IPS-18c (cell line): ENCODE measurements around the gene METAP2.
"Not testable (repeated sequence)": the region's sequence is repeated elsewhere in the genome, so short reads cannot be mapped to it uniquely, and the experiment has no call there.

ENCODE experiments used
- H3K4me3 ChIP-seq: 2 replicates; pipeline ENCODE4 v1.7.0; 2013; ENCODE audit warnings: low read depth, mild to moderate bottlenecking, low read length, moderate library complexity; ENCODE audit not compliant: insufficient read depth
- H3K9me3 ChIP-seq: one replicate; pipeline ENCODE4 v1.6.1; 2013; ENCODE audit warnings: mild to moderate bottlenecking, low read length, moderate library complexity; ENCODE audit not compliant: control insufficient read depth, insufficient read depth

Gene METAP2

DNA sequence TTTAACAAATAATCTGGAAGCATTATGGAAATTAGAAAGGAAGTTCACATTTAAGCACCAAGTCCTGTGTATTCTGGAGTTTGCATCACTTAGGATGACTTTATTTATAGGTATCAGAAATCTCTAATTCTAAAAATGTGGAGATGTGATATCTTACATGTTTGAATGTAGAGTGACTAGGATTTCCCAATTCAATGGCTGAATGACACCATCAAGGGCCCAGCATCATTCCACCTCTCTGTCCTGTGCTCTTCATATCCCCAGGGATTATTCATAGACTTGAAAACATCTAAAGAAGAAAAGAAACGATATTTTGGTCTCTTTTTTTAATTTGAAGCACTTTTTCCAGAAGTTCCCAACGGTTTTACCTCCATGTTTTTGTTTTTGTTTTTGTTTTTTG lies 15.2 kb upstream of the METAP2 start:
- H3K4me3 ChIP-seq = no peak overlapping the region
- H3K9me3 ChIP-seq = peaks cover 2% of the 10 kb centered on the region

DNA sequence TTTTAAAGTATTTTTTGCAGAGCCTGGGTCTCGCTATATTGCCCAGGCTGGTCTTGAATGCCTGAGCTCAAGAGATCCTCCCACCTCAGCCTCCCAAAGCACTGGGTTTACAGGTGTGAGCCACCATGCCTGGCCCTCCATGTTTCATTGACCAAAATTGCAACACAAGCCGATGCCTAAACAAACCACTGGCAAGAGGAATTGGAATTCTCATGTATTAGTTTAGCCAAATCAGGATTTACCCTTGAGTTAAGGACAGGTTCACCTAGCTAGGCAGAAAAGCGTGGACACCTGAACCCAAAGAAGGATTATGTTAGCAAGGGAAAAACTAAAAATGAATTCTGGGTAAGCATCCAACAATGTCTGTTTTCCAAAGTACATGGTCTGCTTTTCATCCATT lies 14.6 kb upstream of the METAP2 start:
- peaks cover 2% of the 10 kb centered on the region for H3K9me3 ChIP-seq
- H3K4me3 ChIP-seq = no peak overlapping the region

DNA sequence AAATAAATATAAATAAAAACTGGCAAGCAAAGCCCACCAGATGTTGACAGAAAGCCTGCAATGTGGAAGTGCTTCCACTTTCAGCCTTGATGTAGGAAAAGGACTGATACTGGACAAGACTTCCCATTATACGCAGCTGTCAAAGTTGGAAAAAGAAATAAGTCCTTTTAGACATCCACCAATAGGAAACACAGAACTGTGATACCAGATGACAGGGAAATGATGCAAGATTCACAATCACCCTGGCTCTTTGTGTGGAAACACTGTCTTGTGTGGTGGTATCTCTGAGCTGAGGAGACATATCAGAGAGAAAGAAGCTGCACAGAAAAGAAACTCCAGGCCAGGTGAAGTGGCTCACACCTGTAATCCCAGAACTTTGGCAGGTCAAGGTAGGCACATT lies 13.8 kb upstream of the METAP2 start:
- peaks cover 2% of the 10 kb centered on the region for H3K9me3 ChIP-seq
- no peak overlapping the region for H3K4me3 ChIP-seq

DNA sequence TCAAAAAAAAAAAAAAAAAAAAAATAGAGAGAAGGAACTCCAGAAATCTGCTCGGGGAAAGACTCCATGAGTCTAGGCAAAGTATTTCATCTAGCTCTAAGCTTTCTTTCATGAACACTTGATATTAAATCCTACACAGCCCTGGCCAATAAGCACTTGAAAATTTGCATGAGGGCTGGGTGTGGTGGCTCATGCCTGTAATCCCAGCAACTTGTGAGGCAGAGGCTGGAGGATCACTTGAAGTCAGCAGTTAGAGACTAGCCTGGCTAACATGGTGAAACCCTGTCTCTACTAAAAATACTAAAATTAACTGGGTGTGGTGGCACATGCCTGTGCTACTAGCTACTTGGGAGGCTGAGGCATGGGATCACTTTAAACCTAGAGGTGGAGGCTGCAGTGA lies 13.1 kb upstream of the METAP2 start:
- H3K4me3 ChIP-seq = no peak overlapping the region
- H3K9me3 ChIP-seq = peaks cover 2% of the 10 kb centered on the region

DNA sequence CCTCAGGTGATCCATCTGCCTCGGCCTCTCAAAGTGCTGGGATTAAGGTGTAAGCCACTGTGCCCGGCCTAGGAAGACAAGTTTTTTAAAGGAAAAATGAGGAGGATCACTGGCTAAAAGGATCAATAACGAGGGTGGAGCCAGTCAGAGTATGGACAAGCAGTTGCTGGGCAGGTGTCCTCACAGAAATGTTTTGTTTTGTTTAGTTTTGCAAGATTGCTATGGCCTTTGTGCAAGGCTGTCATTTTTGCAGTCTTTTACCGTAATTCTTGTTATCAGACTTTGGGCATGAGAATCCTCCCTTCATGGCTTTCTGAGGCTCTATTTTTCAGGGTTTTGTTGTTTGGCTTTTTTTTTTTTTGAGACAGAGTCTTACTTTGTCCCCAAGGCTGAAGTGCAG lies 11.9 kb upstream of the METAP2 start:
- Histone ChIP-seq H3K9me3 (peaks cover 2% of the 10 kb centered on the region), H3K4me3 (no peak overlapping the region)

DNA sequence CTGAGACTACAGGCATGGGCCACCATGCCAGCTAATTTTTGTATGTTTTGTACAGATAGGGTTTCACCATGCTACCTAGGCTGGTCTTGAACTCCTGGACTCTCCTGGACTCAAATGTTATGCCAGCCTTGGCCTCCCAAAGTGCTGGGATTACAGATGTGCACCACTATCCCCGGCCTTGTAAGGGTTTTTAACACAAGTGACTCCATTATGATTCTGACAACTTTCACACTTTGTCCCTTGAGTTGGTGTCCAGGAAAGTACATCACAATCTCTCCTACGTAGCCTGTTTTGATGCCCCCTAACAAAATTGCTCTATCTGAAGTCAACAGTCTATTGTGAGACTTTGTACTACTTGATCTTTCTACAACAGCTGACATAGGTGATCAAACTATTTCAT lies 11.4 kb upstream of the METAP2 start:
- no peak overlapping the region for H3K4me3 ChIP-seq
- H3K9me3 ChIP-seq = peaks cover 2% of the 10 kb centered on the region

DNA sequence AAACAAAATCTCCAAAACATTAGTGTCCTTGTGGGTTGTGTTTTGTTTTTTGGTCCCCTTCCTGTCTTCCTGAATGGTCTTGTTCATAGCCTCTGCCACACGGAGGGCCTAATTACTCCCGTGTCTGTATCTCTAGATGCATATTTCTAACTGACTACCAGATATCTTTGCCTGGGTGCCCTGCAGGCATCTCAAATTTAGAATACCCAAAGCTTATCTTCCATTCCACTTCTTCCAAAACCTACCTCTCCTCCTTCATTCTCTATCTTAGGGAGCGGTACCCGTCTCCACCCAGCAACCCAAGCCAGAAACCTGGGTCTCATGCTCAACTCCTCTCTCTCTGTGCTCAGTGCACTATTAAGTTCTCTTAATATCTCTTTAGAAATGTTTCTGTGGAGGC lies 10.9 kb upstream of the METAP2 start:
- no peak overlapping the region for H3K4me3 ChIP-seq
- H3K9me3 ChIP-seq = peaks cover under 1% of the 10 kb centered on the region

DNA sequence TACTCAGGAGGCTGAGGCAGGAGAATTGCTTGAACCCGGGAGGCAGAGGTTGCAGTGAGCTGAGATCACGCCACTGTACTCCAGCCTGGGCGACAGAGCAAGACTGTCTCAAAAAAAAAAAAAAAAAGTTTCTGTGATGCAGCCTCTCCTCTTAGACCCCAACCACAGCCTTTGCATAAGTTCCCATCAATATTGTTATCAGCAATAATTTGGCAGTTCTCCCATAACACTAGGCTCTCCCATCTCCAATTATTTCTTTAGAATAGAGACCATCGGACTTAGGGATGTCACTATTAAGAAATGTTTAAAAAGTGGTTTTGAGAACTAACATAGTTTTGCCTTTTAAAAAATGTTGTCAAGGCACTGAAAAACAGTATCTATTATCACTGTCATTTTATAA lies 10.2 kb upstream of the METAP2 start:
- not testable (repeated sequence) for H3K4me3 ChIP-seq, H3K9me3 ChIP-seq

DNA sequence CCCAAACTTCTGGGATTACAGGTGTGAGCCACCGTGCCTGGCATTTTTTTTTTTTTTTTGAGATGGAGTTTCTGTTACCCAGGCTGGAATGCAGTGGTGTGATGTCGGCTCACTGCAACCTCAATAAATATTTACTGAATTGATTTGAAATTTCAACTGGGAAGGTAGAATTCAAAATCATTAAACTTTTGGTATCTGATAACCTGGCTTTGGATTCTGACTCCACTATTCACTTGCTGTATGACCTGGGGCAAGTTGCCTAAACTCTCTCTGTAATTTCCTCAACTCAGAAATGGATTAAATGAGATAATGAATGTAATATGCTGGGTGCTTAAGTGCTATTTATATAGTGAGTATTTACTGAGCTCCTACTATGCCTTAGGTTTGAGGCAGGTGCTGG lies 8.7 kb upstream of the METAP2 start:
- no peaks in the 10 kb centered on the region for H3K9me3 ChIP-seq
- no peak overlapping the region for H3K4me3 ChIP-seq

DNA sequence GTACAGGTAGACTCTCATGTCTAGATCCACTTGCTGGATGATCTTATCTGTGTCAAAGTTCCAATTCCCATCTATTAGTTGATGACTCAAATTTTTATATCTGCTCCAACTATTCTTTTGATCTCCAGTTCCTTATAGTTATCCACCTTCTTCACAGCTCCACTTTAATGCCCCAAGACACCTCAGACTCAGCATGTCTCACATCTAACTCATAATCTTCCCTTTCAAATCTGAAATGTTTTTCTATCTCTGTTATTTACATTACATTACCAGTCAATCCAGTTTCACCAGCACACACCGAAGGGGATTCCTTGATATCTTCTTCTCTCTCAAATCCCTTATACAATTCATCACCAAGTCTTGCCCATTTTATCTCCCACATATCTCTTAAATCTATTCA lies 3.7 kb upstream of the METAP2 start:
- H3K4me3 ChIP-seq = no peak overlapping the region

DNA sequence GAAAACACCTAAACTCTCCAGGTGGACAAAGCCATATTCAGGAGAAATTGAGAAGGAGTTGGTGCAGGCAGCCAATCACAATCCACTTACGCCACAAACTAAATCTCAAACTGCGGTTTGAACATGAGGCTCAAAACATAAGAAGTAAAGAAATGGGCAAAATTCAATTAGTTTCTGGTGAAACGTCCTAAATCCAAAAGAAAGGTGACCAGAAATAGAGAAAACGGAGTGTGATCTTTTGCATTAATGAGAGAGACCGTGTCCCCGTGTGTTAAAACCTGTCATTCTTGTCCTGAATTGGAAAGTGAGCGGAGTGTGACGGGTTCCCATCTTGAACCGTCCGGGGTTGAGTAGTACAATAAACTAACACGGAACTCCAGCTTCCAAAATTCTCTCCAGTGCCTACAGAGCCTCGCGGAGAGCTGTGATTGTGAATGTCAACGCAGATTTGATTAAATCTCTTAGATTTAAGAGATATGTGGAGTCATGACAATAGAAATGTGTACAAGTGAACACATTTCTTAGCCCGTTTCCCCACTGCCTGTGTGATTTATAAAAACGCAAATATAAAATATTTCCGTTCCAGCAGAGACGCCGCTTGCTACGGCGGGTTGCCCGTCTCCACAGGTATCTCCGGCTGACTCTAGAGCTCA lies 595 bp upstream of the METAP2 start:
- Histone ChIP-seq H3K9me3 (no peaks in the 10 kb centered on the region), H3K4me3 (peak overlapping the region; percentile 88)

More for the DNA sequence above, 3.7 kb upstream of the METAP2 start:
- no peaks in the 10 kb centered on the region for H3K9me3 ChIP-seq

DNA sequence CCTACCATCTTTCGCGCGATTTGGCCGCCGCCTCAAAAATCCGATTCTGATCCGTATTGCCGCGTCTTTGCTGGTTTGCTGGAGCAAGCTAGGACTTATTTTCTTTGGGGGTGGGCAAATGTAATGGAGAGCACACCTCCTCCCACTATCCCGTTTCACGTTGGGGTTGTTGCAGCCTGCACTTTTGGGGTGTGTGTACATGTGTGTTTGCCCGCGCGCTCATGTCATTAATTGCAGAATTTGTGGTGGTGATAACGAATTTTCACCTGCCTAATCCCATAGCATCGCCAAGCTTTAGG lies 657 bp downstream of the METAP2 start:
- H3K4me3 ChIP-seq = peak overlapping the region; percentile 88
- no peaks in the 10 kb centered on the region for H3K9me3 ChIP-seq

DNA sequence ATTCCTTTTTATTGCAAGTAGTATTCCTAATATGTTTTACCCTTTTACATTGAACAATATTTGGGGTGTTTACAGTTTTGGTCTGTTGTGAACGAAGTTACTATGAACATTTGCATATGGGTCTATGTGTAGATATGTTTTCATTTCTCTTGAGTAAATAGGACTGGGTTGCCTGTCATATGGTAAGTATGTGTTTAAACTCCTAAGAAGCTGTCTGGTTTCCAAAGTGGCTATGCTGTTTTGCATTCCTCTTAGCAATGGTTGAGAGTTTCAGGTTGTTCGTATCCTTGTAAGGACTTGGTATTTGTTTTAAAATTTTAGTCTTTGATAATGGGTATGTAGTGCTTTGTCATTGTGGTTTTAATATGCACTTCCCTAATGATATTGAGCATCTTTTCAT lies 6.3 kb downstream of the METAP2 start:
- H3K9me3 ChIP-seq = no peaks in the 10 kb centered on the region
- H3K4me3 ChIP-seq = no peak overlapping the region

DNA sequence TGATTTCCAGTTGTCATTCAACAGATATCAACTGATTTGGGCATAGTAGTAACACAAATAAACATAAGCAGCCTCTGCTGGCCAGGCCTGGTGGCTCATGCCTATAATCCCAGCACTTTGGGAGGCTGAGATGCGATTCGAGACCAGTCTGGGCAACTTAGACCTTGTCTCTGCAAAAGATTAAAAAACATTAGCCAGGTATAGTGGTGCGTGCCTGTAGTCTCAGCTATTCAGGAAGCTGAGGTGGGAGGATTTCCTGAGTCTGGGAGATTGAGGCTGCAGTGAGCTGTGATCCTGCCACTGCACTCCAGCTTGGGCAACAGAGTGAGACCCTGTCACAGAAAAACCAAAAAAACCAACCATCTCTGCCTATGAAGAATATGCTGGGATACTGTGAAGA lies 7.1 kb downstream of the METAP2 start:
- Histone ChIP-seq H3K4me3 (no peak overlapping the region), H3K9me3 (no peaks in the 10 kb centered on the region)

DNA sequence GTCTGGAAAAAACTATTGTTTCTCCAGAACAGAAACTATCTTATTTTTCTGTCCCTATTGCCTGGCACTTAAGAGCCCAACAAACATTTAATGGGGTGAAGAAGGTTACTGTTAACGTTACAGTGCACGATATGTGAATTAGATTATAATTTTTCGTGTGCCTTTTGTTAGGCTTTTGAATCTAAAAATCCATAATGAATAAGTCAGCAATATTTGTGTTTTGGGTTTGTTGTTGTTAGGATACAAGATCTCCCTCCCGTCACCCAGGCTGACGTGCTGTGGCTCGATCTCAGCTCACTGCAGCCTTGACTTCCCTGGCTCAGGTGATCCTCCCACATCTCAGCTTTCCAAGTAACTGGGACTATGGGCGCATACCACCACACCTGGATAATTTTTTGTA lies 7.9 kb downstream of the METAP2 start:
- Histone ChIP-seq H3K4me3 (no peak overlapping the region), H3K9me3 (no peaks in the 10 kb centered on the region)

DNA sequence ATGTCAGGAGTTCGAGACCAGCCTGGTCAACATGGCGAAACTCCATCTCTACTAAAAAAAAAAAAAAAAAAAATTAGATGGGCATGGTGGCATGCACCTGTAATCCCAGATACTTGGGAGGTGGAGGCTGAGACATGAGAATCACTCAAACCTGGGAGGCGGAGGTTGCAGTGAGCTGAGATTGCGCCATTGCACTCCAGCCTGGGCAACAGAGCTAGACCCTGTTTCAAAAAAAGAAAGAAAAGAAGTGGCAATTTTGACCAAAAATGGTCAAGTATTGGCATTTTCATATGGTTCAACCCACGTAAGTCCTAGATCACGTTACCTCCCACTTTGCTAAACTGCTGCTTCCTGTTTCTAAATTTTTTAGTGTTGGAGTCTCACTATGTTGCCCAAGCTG lies 8.6 kb downstream of the METAP2 start:
- not testable (repeated sequence) for H3K9me3 ChIP-seq, H3K4me3 ChIP-seq

DNA sequence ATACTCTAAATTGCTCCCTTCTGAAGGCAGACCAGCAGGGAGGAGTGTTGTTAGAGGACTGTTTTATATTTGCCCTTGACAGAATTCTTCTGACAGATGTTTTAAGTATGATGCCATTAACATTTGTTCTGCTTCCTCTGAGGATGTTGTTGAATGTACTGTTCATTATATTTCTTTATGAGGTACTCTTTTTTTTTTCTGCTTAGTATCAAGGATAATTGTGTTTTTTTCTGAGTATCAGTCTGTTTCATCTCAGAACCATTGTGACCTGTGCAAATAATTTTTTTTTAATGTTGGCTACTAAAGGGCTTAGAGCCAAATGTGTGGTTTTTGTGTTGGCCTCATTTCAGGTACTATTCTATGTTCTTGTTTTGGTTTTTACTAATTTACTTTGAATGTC lies 10.6 kb downstream of the METAP2 start:
- H3K9me3 ChIP-seq = no peaks in the 10 kb centered on the region
- no peak overlapping the region for H3K4me3 ChIP-seq

DNA sequence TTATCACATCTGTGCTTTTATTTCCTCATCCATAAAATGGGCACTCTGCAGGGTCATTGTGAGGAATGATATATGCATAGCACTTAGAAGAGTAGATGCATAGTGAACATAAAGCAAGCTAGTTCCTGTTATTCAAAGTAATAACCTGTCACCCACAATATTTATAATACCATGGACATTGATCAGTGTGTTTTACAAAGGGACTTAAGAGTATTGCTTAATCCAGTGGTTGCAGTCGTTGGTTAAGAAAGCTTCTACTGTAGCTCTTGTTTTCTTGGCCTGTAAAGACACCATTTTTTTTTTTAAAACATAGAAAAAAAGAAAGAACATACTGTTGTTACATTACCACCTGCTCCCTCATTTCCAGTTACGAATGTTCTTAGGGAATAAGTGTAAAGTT lies 13.1 kb downstream of the METAP2 start:
- no peak overlapping the region for H3K4me3 ChIP-seq
- no peaks in the 10 kb centered on the region for H3K9me3 ChIP-seq

DNA sequence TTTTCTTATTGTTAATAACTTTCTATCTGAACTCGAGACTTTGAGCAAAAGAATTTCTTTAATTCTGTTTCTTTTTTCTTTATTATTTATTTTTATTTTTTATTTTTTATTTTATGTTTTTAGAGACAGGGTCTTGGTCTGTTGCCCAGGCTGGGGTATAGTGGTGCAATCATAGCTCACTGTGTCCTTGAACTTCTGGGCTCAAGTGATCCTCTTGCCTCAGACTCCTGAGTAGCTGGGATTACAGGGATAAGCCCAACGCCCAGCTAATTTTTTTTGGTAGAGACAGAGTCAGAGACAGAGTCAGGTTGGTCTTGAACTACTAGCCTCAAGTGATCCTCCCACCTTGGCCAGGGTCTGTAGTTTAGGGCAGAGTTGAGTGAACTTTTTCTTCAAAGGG lies 18.5 kb downstream of the METAP2 start:
- no peak overlapping the region for H3K4me3 ChIP-seq
- H3K9me3 ChIP-seq = no peaks in the 10 kb centered on the region

DNA sequence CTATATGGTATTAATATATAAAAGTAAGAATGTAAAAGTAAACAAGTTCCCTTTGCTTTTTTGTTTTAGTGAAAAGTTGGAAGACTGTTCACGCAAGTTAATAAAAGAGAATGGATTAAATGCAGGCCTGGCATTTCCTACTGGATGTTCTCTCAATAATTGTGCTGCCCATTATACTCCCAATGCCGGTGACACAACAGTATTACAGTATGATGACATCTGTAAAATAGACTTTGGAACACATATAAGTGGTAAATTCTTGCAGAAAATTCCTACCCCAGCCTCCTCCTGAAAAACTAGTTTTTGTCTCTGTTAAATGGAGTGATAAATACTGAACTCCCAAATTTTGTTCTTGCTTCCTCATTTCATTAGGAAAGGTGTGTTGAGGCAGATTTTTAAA lies 20.9 kb downstream of the METAP2 start:
- no peak overlapping the region for H3K4me3 ChIP-seq
- H3K9me3 ChIP-seq = no peaks in the 10 kb centered on the region
